PC-9 (cell line): Measurements from ENCODE around the gene CD1E. TPM values are rescaled to one million over a fixed set of nuclear protein-coding genes. Genes with fewer than 3 reads are reported as not detected.

Source experiments
- Bru-seq: library from RNA; stranded (reverse); fragments of 400-500 nt; gene quantifications from one replicate; lab custom pipeline; 2021; lab: Mats Ljungman, UMichigan
- BruChase-seq, 2 experiments: library from RNA; stranded (reverse); fragments of 400-500 nt; gene quantifications; one replicate each; lab custom pipeline; 2021; lab: Mats Ljungman, UMichigan
- BruUV-seq: library from RNA; stranded (reverse); fragments of 400-500 nt; replicated peaks from 2 replicates; lab custom pipeline; 2021; lab: Mats Ljungman, UMichigan
- CTCF ChIA-PET: fragments of 300-600 bp; sonication (Branson Sonifier 250); formaldehyde crosslinking; loops from one replicate; lab custom pipeline; 2022; ENCODE audit warnings: antibody characterized with exemption; lab: Charles Lee
- POLR2A ChIA-PET: fragments of 300-600 bp; sonication (Branson Sonifier 250); formaldehyde crosslinking; loops from one replicate; lab custom pipeline; 2022; ENCODE audit warnings: antibody characterized with exemption; ENCODE audit not compliant: unreplicated experiment; lab: Charles Lee
- DNase-seq, 2 experiments: peaks; one replicate each; pipeline versions ENCODE4 v3.0.0 to v3.0.0-alpha.2; 2015 to 2022; ENCODE audit warnings: mixed read lengths in 1 of 2
- H2AFZ ChIP-seq: fragments of 200-600 bp; sonication (generic); 2 replicates; pipeline ENCODE4 v1.8.1; 2017; ENCODE audit warnings: antibody characterized with exemption
- H3F3A ChIP-seq: fragments of 200-600 bp; sonication (generic); 2 replicates; pipeline ENCODE4 v1.8.1; 2017; ENCODE audit warnings: antibody characterized with exemption, mild to moderate bottlenecking, low read depth; ENCODE audit not compliant: insufficient read depth
- H3K27ac ChIP-seq: fragments of 200-600 bp; sonication (generic); 2 replicates; pipeline ENCODE4 v1.6.1; 2016; ENCODE audit warnings: mixed run types
- H3K27me3 ChIP-seq: fragments of 200-600 bp; sonication (generic); 2 replicates; pipeline ENCODE4 v1.6.1; 2016; ENCODE audit warnings: low read depth, mixed run types; ENCODE audit not compliant: insufficient read depth
- H3K36me3 ChIP-seq: fragments of 200-600 bp; sonication (generic); 2 replicates; pipeline ENCODE4 v1.6.1; 2016; ENCODE audit warnings: low read depth, mixed run types
- H3K4me1 ChIP-seq: fragments of 200-600 bp; sonication (generic); replicated peaks from 2 replicates; pipeline ENCODE4 v1.6.1; 2016; ENCODE audit warnings: mixed run types; ENCODE audit not compliant: insufficient read depth
- H3K4me2 ChIP-seq: fragments of 200-600 bp; sonication (generic); 2 replicates; pipeline ENCODE4 v1.6.1; 2017; ENCODE audit warnings: mixed run types
- H3K4me3 ChIP-seq: fragments of 200-600 bp; sonication (generic); 2 replicates; pipeline ENCODE4 v1.6.1; 2016; ENCODE audit warnings: mixed run types
- H3K79me2 ChIP-seq: fragments of 200-600 bp; sonication (generic); 2 replicates; pipeline ENCODE4 v1.6.1; 2017; ENCODE audit warnings: low read depth, mixed run types
- H3K9me2 ChIP-seq: fragments of 200-600 bp; sonication (generic); 2 replicates; pipeline ENCODE4 v1.8.1; 2017; ENCODE audit warnings: mild to moderate bottlenecking; ENCODE audit not compliant: insufficient read depth
- H3K9me3 ChIP-seq: fragments of 200-600 bp; sonication (generic); 2 replicates; pipeline ENCODE4 v1.8.1; 2016; ENCODE audit warnings: low read depth; ENCODE audit not compliant: insufficient read depth
- H4K20me1 ChIP-seq: fragments of 200-600 bp; sonication (generic); 2 replicates; pipeline ENCODE4 v1.8.1; 2017; ENCODE audit not compliant: insufficient read depth
- EZH2 ChIP-seq: fragments of 200-600 bp; sonication (generic); IDR thresholded peaks from 2 replicates; pipeline ENCODE4 v1.8.0; 2017; ENCODE audit warnings: antibody characterized with exemption, low read depth
- intact Hi-C: fragments of 100-400 bp; cut with micrococcal nuclease; formaldehyde crosslinking; loops from one replicate; pipeline ENCODE4 v1.10.0; 2022; ENCODE audit not compliant: unreplicated experiment
- long read RNA-seq: library from polyadenylated mRNA; stranded (forward); transcript quantifications from one replicate; pipeline ENCODE4 v2.0.0, GENCODE V29; 2022
- total RNA-seq: library from RNA; stranded (reverse); gene quantifications from 2 replicates; pipeline ENCODE4 v1.2.3, GENCODE V29; 2021
- TF ChIP-seq, protein P1 (sequence below): fragments of 200-600 bp; sonication (generic); conservative IDR thresholded peaks from 2 replicates; pipeline ENCODE4 v1.6.1; 2017; ENCODE audit warnings: mixed run types, antibody characterized with exemption, mild to moderate bottlenecking, moderate library complexity

The CD1E gene
- total RNA-seq = not detected in 2 replicates
- not detected for Bru-seq, nascent RNA
- not detected for BruChase-seq, experiment 1, labeled RNA remaining after a 2-hour chase
- BruChase-seq, experiment 2, labeled RNA remaining after a 6-hour chase = not detected
- long read RNA-seq = 0 reads

- Histone ChIP-seq H3K27me3 (peaks cover 5% of the 10 kb centered on the region; the same call in 1 of the 2 replicates), H3K79me2 (no peaks in the 10 kb centered on the region), H4K20me1 (no peaks in the 10 kb centered on the region), H3K36me3 (no peaks in the 10 kb centered on the region), H3K4me2 (no peak within 1 kb of the TSS), H3K4me1 (no peaks in the 10 kb centered on the region), H3F3A (no peaks in the 10 kb centered on the region), H3K27ac (no peak within 1 kb of the TSS), H3K9me2 (no peaks in the 10 kb centered on the region), H3K9me3 (0 out of 2 replicates have a peak, but pooled peaks cover 4% of the 10 kb centered on the region), H3K4me3 (no peak within 1 kb of the TSS), H2AFZ (no peak within 1 kb of the TSS)
- no peak for DNase-seq
- TF ChIP-seq EZH2 = no peak
- TF ChIP-seq, protein P1, sequence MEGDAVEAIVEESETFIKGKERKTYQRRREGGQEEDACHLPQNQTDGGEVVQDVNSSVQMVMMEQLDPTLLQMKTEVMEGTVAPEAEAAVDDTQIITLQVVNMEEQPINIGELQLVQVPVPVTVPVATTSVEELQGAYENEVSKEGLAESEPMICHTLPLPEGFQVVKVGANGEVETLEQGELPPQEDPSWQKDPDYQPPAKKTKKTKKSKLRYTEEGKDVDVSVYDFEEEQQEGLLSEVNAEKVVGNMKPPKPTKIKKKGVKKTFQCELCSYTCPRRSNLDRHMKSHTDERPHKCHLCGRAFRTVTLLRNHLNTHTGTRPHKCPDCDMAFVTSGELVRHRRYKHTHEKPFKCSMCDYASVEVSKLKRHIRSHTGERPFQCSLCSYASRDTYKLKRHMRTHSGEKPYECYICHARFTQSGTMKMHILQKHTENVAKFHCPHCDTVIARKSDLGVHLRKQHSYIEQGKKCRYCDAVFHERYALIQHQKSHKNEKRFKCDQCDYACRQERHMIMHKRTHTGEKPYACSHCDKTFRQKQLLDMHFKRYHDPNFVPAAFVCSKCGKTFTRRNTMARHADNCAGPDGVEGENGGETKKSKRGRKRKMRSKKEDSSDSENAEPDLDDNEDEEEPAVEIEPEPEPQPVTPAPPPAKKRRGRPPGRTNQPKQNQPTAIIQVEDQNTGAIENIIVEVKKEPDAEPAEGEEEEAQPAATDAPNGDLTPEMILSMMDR = no peak
- ChIA-PET CTCF (no interaction called here), POLR2A (no interaction called here)
- no TSS peak for BruUV-seq
- intact Hi-C loops = no loop called here
Measured at GRCh38 chr1:158353303-158354075, at the start of gene CD1E. TSS of gene CD1E (plus strand) at chr1:158353894. CDS start at chr1:158353989, 95 bp downstream.

DNA sequence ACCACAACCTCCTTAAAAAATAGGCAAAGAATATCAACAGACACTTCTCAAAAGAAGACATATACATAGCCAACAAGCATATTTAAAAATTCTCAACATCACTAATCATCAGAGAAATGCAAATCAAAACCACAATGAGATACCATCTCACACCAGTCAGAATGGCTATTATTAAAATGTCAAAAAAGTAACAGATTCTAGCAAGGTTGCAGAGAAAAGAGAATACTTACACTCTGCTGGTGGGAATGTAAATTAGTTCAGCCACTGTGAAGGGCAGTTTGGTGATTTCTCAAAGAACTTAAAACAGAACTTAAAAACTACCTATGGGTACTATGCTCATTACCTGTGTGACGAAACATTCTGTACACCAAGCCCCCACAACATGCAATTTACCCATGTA lies 43.1 kb upstream of the CD1E start:
- BruUV-seq = no TSS peak

GRCh38 chr1:158311066-158311465 lies 42.6 kb upstream of the CD1E start:
- H3K36me3 ChIP-seq = no peaks in the 10 kb centered on the region
- H3K4me1 ChIP-seq = no peaks in the 10 kb centered on the region
- POLR2A ChIA-PET = no interaction called here
- H3K27ac ChIP-seq = no peak overlapping the region
- no peak for DNase-seq
- no peaks in the 10 kb centered on the region for H4K20me1 ChIP-seq
- CTCF ChIA-PET = no interaction called here
- no peak overlapping the region; the same call in 1 of the 2 replicates for H2AFZ ChIP-seq
- intact Hi-C loops = no loop called here
- no peaks in the 10 kb centered on the region for H3K79me2 ChIP-seq
- no TSS peak for BruUV-seq
- no peak for TF ChIP-seq EZH2
- TF ChIP-seq, protein P1 = no peak
- no peak overlapping the region for H3K4me2 ChIP-seq
- H3K9me2 ChIP-seq = no peaks in the 10 kb centered on the region
- H3K4me3 ChIP-seq = no peak overlapping the region
- no peaks in the 10 kb centered on the region for H3F3A ChIP-seq
- no peaks in the 10 kb centered on the region for H3K27me3 ChIP-seq
- peaks cover 4% of the 10 kb centered on the region; the same call in 1 of the 2 replicates for H3K9me3 ChIP-seq

More for the DNA sequence above, 43.1 kb upstream of the CD1E start:
- no peaks in the 10 kb centered on the region for H3K27me3 ChIP-seq
- POLR2A ChIA-PET = no interaction called here
- peaks cover 4% of the 10 kb centered on the region; the same call in 1 of the 2 replicates for H3K9me3 ChIP-seq
- H3K4me3 ChIP-seq = no peak overlapping the region
- no peaks in the 10 kb centered on the region for H3K36me3 ChIP-seq
- no peak overlapping the region; the same call in 1 of the 2 replicates for H2AFZ ChIP-seq
- CTCF ChIA-PET = no interaction called here
- H3K9me2 ChIP-seq = no peaks in the 10 kb centered on the region
- intact Hi-C loops = no loop called here
- no peak for TF ChIP-seq EZH2
- TF ChIP-seq, protein P1 = no peak
- no peak for DNase-seq
- H3K4me2 ChIP-seq = no peak overlapping the region
- H3K4me1 ChIP-seq = no peaks in the 10 kb centered on the region
- H3K27ac ChIP-seq = no peak overlapping the region
- H3F3A ChIP-seq = no peaks in the 10 kb centered on the region
- H4K20me1 ChIP-seq = no peaks in the 10 kb centered on the region
- H3K79me2 ChIP-seq = no peaks in the 10 kb centered on the region
